Stimulated activated CD4-positive, alpha-beta T cell treated with anti-CD3 and anti-CD28 coated beads, Interleukin-4, amount 100 ng/mL, for 1 hour (primary cell): ENCODE measurements around the gene ATP5MK.
"Not testable (repeated sequence)": the region's sequence is repeated elsewhere in the genome, so short reads cannot be mapped to it uniquely, and the experiment has no call there.

Experiments used
- DNase-seq: peaks from one replicate; pipeline ENCODE4 v3.0.0-alpha.2; 2020

ATP5MK gene

GRCh38 chr10:103395754-103396066, 565 bp downstream of the ATP5MK start:
- DNase-seq: no peak

GRCh38 chr10:103394180-103394579, 2.1 kb downstream of the ATP5MK start:
- no peak for DNase-seq

- no peak for DNase-seq
Measured at GRCh38 chr10:103382769-103383168, 13.5 kb downstream of the ATP5MK start.

GRCh38 chr10:103374263-103374662, 22.0 kb downstream of the ATP5MK start:
- no peak for DNase-seq

GRCh38 chr10:103373544-103373943, 22.7 kb downstream of the ATP5MK start:
- DNase-seq: no peak

- peak; percentile 84 for DNase-seq
Measured at GRCh38 chr10:103367782-103368518, 28.3 kb downstream of the ATP5MK start, which contains the start of gene TAF5. Gene TAF5, plus strand, starts transcription at chr10:103367976. Its CDS starts 14 bp downstream, at chr10:103367990.

GRCh38 chr10:103367379-103367781, 28.9 kb downstream of the ATP5MK start:
- no peak for DNase-seq

- DNase-seq: not testable (repeated sequence)
Measured at GRCh38 chr10:103360791-103361190, 35.5 kb downstream of the ATP5MK start.

- DNase-seq: not testable (repeated sequence)
Measured at GRCh38 chr10:103359493-103359892, 36.8 kb downstream of the ATP5MK start.

- DNase-seq: no peak
Measured at GRCh38 chr10:103355906-103356599, 40.2 kb downstream of the ATP5MK start.

- not testable (repeated sequence) for DNase-seq
Measured at GRCh38 chr10:103354567-103354966, 41.7 kb downstream of the ATP5MK start.

- DNase-seq: no peak
Measured at GRCh38 chr10:103353281-103353680, 43.0 kb downstream of the ATP5MK start.

- DNase-seq: peak; percentile 74
Measured at GRCh38 chr10:103350517-103351260, 45.6 kb downstream of the ATP5MK start, which contains the start of gene PCGF6. Gene PCGF6, minus strand, starts transcription at chr10:103351140. Its CDS starts 74 bp downstream, at chr10:103351066.

GRCh38 chr10:103350175-103350516, 46.1 kb downstream of the ATP5MK start:
- DNase-seq: no peak
